SK-N-MC (cell line): ENCODE results near the gene SLC12A3.

Experiments
- DNase-seq: peaks from one replicate; pipeline ENCODE4 v3.0.0-alpha.2; 2011; ENCODE audit warnings: low read depth, low spot score
- H3K27ac ChIP-seq: fragments of 200-600 bp; sonication (generic); 2 replicates; pipeline ENCODE4 v1.5.1; 2016; ENCODE audit warnings: mixed run types
- H3K36me3 ChIP-seq: fragments of 200-600 bp; sonication (generic); 2 replicates; pipeline ENCODE4 v1.6.1; 2017; ENCODE audit warnings: antibody characterized with exemption, low read length, mixed read lengths; ENCODE audit not compliant: insufficient read depth
- H3K4me3 ChIP-seq: fragments of 200-600 bp; sonication (generic); 2 replicates; pipeline ENCODE4 v1.5.1; 2016
- H3K9ac ChIP-seq: fragments of 200-600 bp; sonication (generic); 2 replicates; pipeline ENCODE4 v1.8.0; 2017; ENCODE audit warnings: mixed run types, mixed read lengths; ENCODE audit not compliant: insufficient read length
- H3K9me3 ChIP-seq: fragments of 200-600 bp; sonication (generic); 2 replicates; pipeline ENCODE4 v1.6.1; 2017; ENCODE audit warnings: low read depth, mild to moderate bottlenecking, antibody characterized with exemption, low read length, moderate library complexity, mixed read lengths
- EZH2 ChIP-seq: fragments of 200-600 bp; sonication (generic); IDR thresholded peaks from one replicate; pipeline ENCODE4 v1.6.1; 2017; ENCODE audit warnings: antibody characterized with exemption
- FOXP2 ChIP-seq: optimal IDR thresholded peaks from 2 replicates; pipeline ENCODE3; 2011; ENCODE audit warnings: mild to moderate bottlenecking, moderate library complexity; ENCODE audit not compliant: insufficient read depth; ENCODE audit errors: extremely low read length, control extremely low read depth
- POLR2AphosphoS5 ChIP-seq: IDR thresholded peaks from 2 replicates; pipeline ENCODE4 v1.6.1; 2012; ENCODE audit warnings: mild to moderate bottlenecking, low read depth, low read length, borderline replicate concordance

Gene SLC12A3, protein sequence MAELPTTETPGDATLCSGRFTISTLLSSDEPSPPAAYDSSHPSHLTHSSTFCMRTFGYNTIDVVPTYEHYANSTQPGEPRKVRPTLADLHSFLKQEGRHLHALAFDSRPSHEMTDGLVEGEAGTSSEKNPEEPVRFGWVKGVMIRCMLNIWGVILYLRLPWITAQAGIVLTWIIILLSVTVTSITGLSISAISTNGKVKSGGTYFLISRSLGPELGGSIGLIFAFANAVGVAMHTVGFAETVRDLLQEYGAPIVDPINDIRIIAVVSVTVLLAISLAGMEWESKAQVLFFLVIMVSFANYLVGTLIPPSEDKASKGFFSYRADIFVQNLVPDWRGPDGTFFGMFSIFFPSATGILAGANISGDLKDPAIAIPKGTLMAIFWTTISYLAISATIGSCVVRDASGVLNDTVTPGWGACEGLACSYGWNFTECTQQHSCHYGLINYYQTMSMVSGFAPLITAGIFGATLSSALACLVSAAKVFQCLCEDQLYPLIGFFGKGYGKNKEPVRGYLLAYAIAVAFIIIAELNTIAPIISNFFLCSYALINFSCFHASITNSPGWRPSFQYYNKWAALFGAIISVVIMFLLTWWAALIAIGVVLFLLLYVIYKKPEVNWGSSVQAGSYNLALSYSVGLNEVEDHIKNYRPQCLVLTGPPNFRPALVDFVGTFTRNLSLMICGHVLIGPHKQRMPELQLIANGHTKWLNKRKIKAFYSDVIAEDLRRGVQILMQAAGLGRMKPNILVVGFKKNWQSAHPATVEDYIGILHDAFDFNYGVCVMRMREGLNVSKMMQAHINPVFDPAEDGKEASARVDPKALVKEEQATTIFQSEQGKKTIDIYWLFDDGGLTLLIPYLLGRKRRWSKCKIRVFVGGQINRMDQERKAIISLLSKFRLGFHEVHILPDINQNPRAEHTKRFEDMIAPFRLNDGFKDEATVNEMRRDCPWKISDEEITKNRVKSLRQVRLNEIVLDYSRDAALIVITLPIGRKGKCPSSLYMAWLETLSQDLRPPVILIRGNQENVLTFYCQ

DNA sequence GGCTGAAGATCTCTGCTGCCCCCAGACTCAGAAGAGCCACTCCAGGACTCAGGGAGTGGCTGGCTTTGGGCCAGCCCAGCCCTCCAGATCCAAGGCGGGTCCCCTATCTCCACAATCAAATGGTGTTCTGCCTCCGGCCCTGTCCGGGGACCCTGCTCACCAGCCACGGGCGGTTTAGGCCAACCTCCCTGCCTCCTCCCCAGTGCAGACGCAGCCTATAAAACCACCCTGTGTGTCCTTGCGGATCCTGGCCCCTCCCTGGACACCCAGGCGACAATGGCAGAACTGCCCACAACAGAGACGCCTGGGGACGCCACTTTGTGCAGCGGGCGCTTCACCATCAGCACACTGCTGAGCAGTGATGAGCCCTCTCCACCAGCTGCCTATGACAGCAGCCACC is at the start of gene SLC12A3:
Gene SLC12A3, plus strand, starts transcription at position 248 of the 400 bp plus-strand sequence. Its CDS starts 29 bp downstream, at position 277.
- Histone ChIP-seq H3K9ac (no peak within 1 kb of the TSS), H3K36me3 (no peaks in the 10 kb centered on the region), H3K4me3 (no peak within 1 kb of the TSS), H3K27ac (no peak within 1 kb of the TSS), H3K9me3 (no peaks in the 10 kb centered on the region)
- no peak for DNase-seq
- TF ChIP-seq FOXP2 (no peak), POLR2AphosphoS5 (no peak), EZH2 (no peak)

- no peak for TF ChIP-seq FOXP2
- TF ChIP-seq POLR2AphosphoS5, result no peak
- no peak for TF ChIP-seq EZH2
- Histone ChIP-seq H3K36me3 (no peaks in the 10 kb centered on the region), H3K4me3 (no peak overlapping the region), H3K9me3 (no peaks in the 10 kb centered on the region), H3K27ac (no peak overlapping the region), H3K9ac (no peak overlapping the region)
- DNase-seq, result no peak
These were observed 49.3 kb upstream of the SLC12A3 start for GRCh38 chr16:56815721-56816120.

DNA sequence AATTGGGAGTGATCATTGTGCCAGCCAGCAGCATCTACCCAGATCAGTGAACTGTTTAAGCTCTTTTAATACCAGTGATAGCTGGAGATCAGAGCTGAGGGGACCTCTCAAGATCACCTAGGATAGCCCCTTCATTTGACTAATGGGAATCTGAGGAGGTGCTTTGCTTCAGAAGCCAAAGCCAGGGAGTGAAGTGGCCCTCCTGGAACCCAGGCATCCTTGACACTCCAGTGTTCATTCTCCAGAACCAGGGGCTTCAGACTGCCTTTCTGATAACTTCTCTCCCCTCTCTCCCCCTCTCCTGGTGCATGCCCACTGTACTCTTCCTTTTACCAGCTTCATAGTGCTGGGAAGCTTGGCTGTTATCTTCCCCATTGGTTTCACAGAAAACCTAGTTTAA is 48.0 kb upstream of the SLC12A3 start:
- Histone ChIP-seq H3K27ac (no peak overlapping the region), H3K4me3 (no peak overlapping the region), H3K9me3 (no peaks in the 10 kb centered on the region), H3K36me3 (no peaks in the 10 kb centered on the region), H3K9ac (no peak overlapping the region)
- no peak for DNase-seq
- no peak for TF ChIP-seq FOXP2
- TF ChIP-seq POLR2AphosphoS5, result no peak
- TF ChIP-seq EZH2, result no peak

GRCh38 chr16:56817938-56818337 is 47.1 kb upstream of the SLC12A3 start:
- DNase-seq, result no peak
- Histone ChIP-seq H3K36me3 (no peaks in the 10 kb centered on the region), H3K9me3 (no peaks in the 10 kb centered on the region), H3K4me3 (no peak overlapping the region), H3K9ac (no peak overlapping the region), H3K27ac (no peak overlapping the region)
- TF ChIP-seq POLR2AphosphoS5 (no peak), EZH2 (no peak), FOXP2 (no peak)

DNA sequence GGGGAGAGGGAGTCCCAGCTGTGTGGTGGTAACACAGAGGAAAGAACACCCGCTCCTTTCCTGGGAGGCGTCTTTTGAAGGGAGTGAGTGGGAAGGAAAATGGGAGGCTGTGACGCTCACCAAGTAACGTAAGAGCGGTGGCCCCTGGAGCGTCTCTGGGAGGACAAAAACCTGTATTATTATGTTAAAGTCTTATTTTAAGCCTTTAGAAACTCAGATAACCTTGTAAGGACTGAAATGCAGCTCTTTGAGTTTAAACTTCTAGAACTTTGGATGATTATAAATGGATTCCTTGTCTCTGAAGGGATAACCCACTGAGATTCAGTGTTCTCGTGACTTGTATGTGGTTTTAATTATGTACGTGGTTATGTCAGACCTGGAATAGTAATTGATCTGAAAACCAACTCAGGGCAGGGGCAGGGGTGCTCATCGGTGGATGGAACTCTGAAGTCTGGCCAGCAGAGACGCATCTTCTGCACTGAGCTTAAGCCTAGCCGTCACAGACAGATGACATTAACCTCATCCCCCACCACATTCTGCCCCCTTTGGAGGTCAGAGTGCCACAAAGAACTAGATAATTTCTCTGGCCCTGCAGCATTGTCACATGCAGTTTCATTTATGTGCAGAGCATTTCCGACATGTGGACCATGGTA is 41.8 kb upstream of the SLC12A3 start:
- TF ChIP-seq EZH2, result no peak
- TF ChIP-seq FOXP2, result no peak
- no peak for TF ChIP-seq POLR2AphosphoS5
- Histone ChIP-seq H3K27ac (no peak overlapping the region), H3K9ac (no peak overlapping the region), H3K9me3 (no peaks in the 10 kb centered on the region), H3K4me3 (no peak overlapping the region), H3K36me3 (0 out of 2 replicates have a peak, but pooled peaks cover 3% of the 10 kb centered on the region)
- DNase-seq, result no peak

DNA sequence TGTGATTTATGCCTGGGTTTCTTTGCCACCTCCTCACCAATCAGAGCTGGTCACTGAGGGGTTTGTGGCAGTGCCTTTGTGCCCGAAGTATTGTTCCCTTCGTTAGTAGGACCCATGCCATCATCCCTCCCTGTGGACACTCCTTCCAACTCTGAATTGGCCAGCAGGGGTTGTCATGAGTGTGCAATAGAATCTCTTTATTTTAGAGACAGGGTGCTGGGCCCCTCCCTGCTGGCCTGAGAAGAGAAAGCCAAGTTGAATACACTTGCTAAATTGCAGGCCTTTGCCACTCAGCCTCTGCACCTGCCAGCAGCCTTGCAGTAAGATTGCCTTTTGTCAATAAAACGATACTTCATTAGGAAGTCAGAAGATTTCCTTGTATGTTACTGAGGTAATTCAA is 40.7 kb upstream of the SLC12A3 start:
- DNase-seq, result no peak
- TF ChIP-seq EZH2, result no peak
- TF ChIP-seq POLR2AphosphoS5, result no peak
- no peak for TF ChIP-seq FOXP2
- H3K27ac ChIP-seq, result no peak overlapping the region
- H3K36me3 ChIP-seq, result 0 out of 2 replicates have a peak, but pooled peaks cover 3% of the 10 kb centered on the region
- H3K9me3 ChIP-seq, result no peaks in the 10 kb centered on the region
- no peak overlapping the region for H3K9ac ChIP-seq
- H3K4me3 ChIP-seq, result no peak overlapping the region

GRCh38 chr16:56824804-56825203 is 40.2 kb upstream of the SLC12A3 start:
- DNase-seq, result no peak
- Histone ChIP-seq H3K4me3 (no peak overlapping the region), H3K27ac (no peak overlapping the region), H3K9ac (no peak overlapping the region), H3K36me3 (0 out of 2 replicates have a peak, but pooled peaks cover 3% of the 10 kb centered on the region), H3K9me3 (no peaks in the 10 kb centered on the region)
- TF ChIP-seq FOXP2 (no peak), POLR2AphosphoS5 (no peak), EZH2 (no peak)
